Keratinocyte (primary cell): Measurements from ENCODE around the gene TM9SF3. TPM values are rescaled to one million over a fixed set of nuclear protein-coding genes. Genes with fewer than 3 reads are reported as not detected.

ENCODE experiments used
- DNase-seq: peaks from one replicate; pipeline ENCODE4 v3.0.0-alpha.2; 2011; ENCODE audit warnings: low read depth, missing footprints, low spot score
- FAIRE-seq: peaks from 2 replicates; lab custom pipeline; 2011; peaks lifted over from hg19 to GRCh38; lab: Jason Lieb, UNC
- H2AFZ ChIP-seq: 2 replicates; pipeline ENCODE4 v1.6.0; 2012; ENCODE audit warnings: low read length, control low read depth, inconsistent platforms; ENCODE audit not compliant: control insufficient read depth
- H3K27ac ChIP-seq: 2 replicates; pipeline ENCODE4 v1.5.1; 2011; ENCODE audit warnings: low read length; ENCODE audit not compliant: control insufficient read depth, insufficient read depth
- H3K27me3 ChIP-seq: 3 replicates; pipeline ENCODE4 v1.6.0; 2011; ENCODE audit warnings: low read length; ENCODE audit not compliant: control insufficient read depth, insufficient read depth; ENCODE audit errors: extremely low read depth
- H3K36me3 ChIP-seq, 2 experiments: 2 replicates in 1 of 2; 3 replicates in 1 of 2; pipeline ENCODE4 v1.5.1; 2011; ENCODE audit warnings: low read length in 2 of 2, mild to moderate bottlenecking in 1 of 2; ENCODE audit not compliant: control insufficient read depth in 2 of 2, insufficient read depth in 2 of 2; ENCODE audit errors: extremely low read depth in 1 of 2
- H3K4me1 ChIP-seq: 3 replicates; pipeline ENCODE4 v1.5.1; 2011; ENCODE audit warnings: low read length; ENCODE audit not compliant: control insufficient read depth, insufficient read depth; ENCODE audit errors: extremely low read depth
- H3K4me2 ChIP-seq: 3 replicates; pipeline ENCODE4 v1.6.0; 2011; ENCODE audit warnings: low read depth, low read length; ENCODE audit not compliant: control insufficient read depth, insufficient read depth; ENCODE audit errors: extremely low read depth
- H3K4me3 ChIP-seq, 3 experiments: fragments of 200-600 bp in 1 of 3; sonication (generic) in 1 of 3; 2 replicates in 2 of 3; 3 replicates in 1 of 3; pipeline ENCODE4 v1.5.1; 2011 to 2016; ENCODE audit warnings: low read length in 3 of 3, mild to moderate bottlenecking in 3 of 3, control low read depth in 2 of 3, inconsistent platforms in 1 of 3, low read depth in 1 of 3, mixed read lengths in 1 of 3, mixed run types in 1 of 3, moderate library complexity in 1 of 3; ENCODE audit not compliant: control insufficient read depth in 2 of 3, insufficient read depth in 2 of 3; ENCODE audit errors: extremely low read depth in 1 of 3
- H3K79me2 ChIP-seq: 2 replicates; pipeline ENCODE4 v1.6.0; 2012; ENCODE audit warnings: low read length; ENCODE audit not compliant: control insufficient read depth, insufficient read depth
- H3K9ac ChIP-seq: 3 replicates; pipeline ENCODE4 v1.6.0; 2011; ENCODE audit warnings: low read length; ENCODE audit not compliant: control insufficient read depth, insufficient read depth; ENCODE audit errors: extremely low read depth
- H3K9me1 ChIP-seq: 3 replicates; pipeline ENCODE4 v1.6.0; 2011; ENCODE audit warnings: low read length; ENCODE audit not compliant: control insufficient read depth, insufficient read depth; ENCODE audit errors: extremely low read depth
- H3K9me3 ChIP-seq: 2 replicates; pipeline ENCODE4 v1.5.1; 2012; ENCODE audit warnings: low read depth, low read length; ENCODE audit not compliant: control insufficient read depth
- H4K20me1 ChIP-seq: 3 replicates; pipeline ENCODE4 v1.6.0; 2011; ENCODE audit warnings: low read length; ENCODE audit not compliant: control insufficient read depth, insufficient read depth; ENCODE audit errors: extremely low read depth
- CTCF ChIP-seq, 3 experiments: IDR thresholded peaks in 1 of 3; conservative IDR thresholded peaks in 1 of 3; optimal IDR thresholded peaks in 1 of 3; 2 replicates in 2 of 3; 3 replicates in 1 of 3; pipeline versions ENCODE3 to v1.5.1; 2011; ENCODE audit warnings: low read length in 3 of 3, mild to moderate bottlenecking in 3 of 3, moderate library complexity in 2 of 3, control low read depth in 1 of 3, inconsistent platforms in 1 of 3; ENCODE audit not compliant: insufficient read depth in 2 of 3; ENCODE audit errors: extremely low read depth in 1 of 3
- EZH2 ChIP-seq: IDR thresholded peaks from one replicate; pipeline ENCODE4 v1.6.1; 2012; ENCODE audit warnings: inconsistent platforms, mild to moderate bottlenecking, low read length, moderate library complexity
- dilution Hi-C: fragments of 300-500 bp; cut with MboI; formaldehyde crosslinking; loops from one replicate; pipeline ENCODE4 v1.7.0; 2020; ENCODE audit warnings: low sequenced_read_pairs; ENCODE audit not compliant: extremely low pct_ligation_motif_present
- polyA plus RNA-seq, 5 experiments: library from polyadenylated mRNA; depleted of rRNA in 3 of 5; stranded (reverse) in 3 of 5; stranded (forward) in 1 of 5; unstranded in 1 of 5; fragments of >200 nt; gene quantifications; 1 replicate in 1 of 5; 2 replicates in 3 of 5; 3 replicates in 1 of 5; pipeline versions ENCODE4 v1.2.1 to v1.2.3, GENCODE V29; 2011 to 2012; ENCODE audit warnings: missing spikeins in 2 of 5, low read depth in 1 of 5, low replicate concordance in 1 of 5

Gene TM9SF3
- polyA plus RNA-seq, 1 donor (not counting 4 experiments of a cell fraction or from before 2014, with no cell fraction given) = 90.0 TPM

- TF ChIP-seq CTCF (optimal IDR thresholded peaks at IDR 0.05 in 1 of 3, IDR thresholded peaks at IDR 0.05 in 1 of 3, conservative IDR thresholded peaks at IDR 0.05 in 1 of 3; ENCODE audit: extremely low read depth in 1 of 3, insufficient read depth in 2 of 3, low read length in 3 of 3) (no peak), EZH2 (no peak)
- dilution Hi-C loops = no loop called here
- peaks cover 23% of the 10 kb centered on the region in 2 experiments for H3K36me3 ChIP-seq
- FAIRE-seq = no peak
- H3K4me3 ChIP-seq = no peak overlapping the region
- DNase-seq = no peak
- H3K9me1 ChIP-seq = no peaks in the 10 kb centered on the region
- peaks cover 3% of the 10 kb centered on the region for H4K20me1 ChIP-seq
- H3K9me3 ChIP-seq = no peaks in the 10 kb centered on the region
- no peak overlapping the region for H3K27ac ChIP-seq
- H3K9ac ChIP-seq = no peak overlapping the region
- no peak overlapping the region for H3K4me2 ChIP-seq
- no peaks in the 10 kb centered on the region for H3K27me3 ChIP-seq
- H3K79me2 ChIP-seq = peaks cover 31% of the 10 kb centered on the region
- H2AFZ ChIP-seq = no peak overlapping the region
- no peaks in the 10 kb centered on the region for H3K4me1 ChIP-seq
Observed at GRCh38 chr10:96560966-96561887, 25.6 kb downstream of the TM9SF3 start.

- TF ChIP-seq EZH2 = no peak
- TF ChIP-seq CTCF (optimal IDR thresholded peaks at IDR 0.05 in 1 of 3, IDR thresholded peaks at IDR 0.05 in 1 of 3, conservative IDR thresholded peaks at IDR 0.05 in 1 of 3; ENCODE audit: extremely low read depth in 1 of 3, insufficient read depth in 2 of 3, low read length in 3 of 3) = no peak
- H3K27me3 ChIP-seq = no peaks in the 10 kb centered on the region
- no peak overlapping the region for H3K9ac ChIP-seq
- no peak overlapping the region for H2AFZ ChIP-seq
- H3K79me2 ChIP-seq = peaks cover 26% of the 10 kb centered on the region
- no peaks in the 10 kb centered on the region for H3K9me1 ChIP-seq
- H3K4me2 ChIP-seq = no peak overlapping the region
- H4K20me1 ChIP-seq = no peaks in the 10 kb centered on the region
- H3K36me3 ChIP-seq = peaks cover 23% of the 10 kb centered on the region in 2 experiments
- no peak overlapping the region for H3K4me3 ChIP-seq
- FAIRE-seq = no peak
- DNase-seq = no peak
- no peak overlapping the region for H3K27ac ChIP-seq
- dilution Hi-C loops = no loop called here
- no peaks in the 10 kb centered on the region for H3K9me3 ChIP-seq
- no peaks in the 10 kb centered on the region for H3K4me1 ChIP-seq
Observed at GRCh38 chr10:96560489-96560888, 26.3 kb downstream of the TM9SF3 start.
